Glomerular endothelial cell (primary cell): Measurements from ENCODE around the gene HTR1A. TPM values are rescaled to one million over a fixed set of nuclear protein-coding genes. Genes with fewer than 3 reads are reported as not detected.

Experiments used
- total RNA-seq: library from RNA; depleted of rRNA; stranded (reverse); fragments of >200 nt; gene quantifications from 2 replicates; pipeline ENCODE4 v1.2.3, GENCODE V29; 2015

HTR1A gene
- total RNA-seq, 1 donor from 2014 or later, result not detected

Other genes starting within 250 kb of the HTR1A start
- 4.7 and 10.3 TPM in 2 replicates for gene RNF180, start 203.4 kb upstream of the HTR1A start, total RNA-seq